Renal cortical epithelial cell (primary cell): ENCODE results near the gene SSX4. TPM values are rescaled to one million over a fixed set of nuclear protein-coding genes. Genes with fewer than 3 reads are reported as not detected.
A peak's percentile ranks its signal among the peaks of the same experiment; 100 is the strongest.
"Not testable (repeated sequence)": the region's sequence is repeated elsewhere in the genome, so short reads cannot be mapped to it uniquely, and the experiment has no call there.

Experiments used
- DNase-seq: peaks from one replicate; pipeline ENCODE4 v3.0.0-alpha.2; 2011; ENCODE audit warnings: low read depth
- total RNA-seq: library from RNA; depleted of rRNA; stranded (reverse); fragments of >200 nt; gene quantifications from 2 replicates; pipeline ENCODE4 v1.2.3, GENCODE V29; 2014

The SSX4 gene, protein sequence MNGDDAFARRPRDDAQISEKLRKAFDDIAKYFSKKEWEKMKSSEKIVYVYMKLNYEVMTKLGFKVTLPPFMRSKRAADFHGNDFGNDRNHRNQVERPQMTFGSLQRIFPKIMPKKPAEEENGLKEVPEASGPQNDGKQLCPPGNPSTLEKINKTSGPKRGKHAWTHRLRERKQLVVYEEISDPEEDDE
- not detected in 2 replicates for total RNA-seq

DNA sequence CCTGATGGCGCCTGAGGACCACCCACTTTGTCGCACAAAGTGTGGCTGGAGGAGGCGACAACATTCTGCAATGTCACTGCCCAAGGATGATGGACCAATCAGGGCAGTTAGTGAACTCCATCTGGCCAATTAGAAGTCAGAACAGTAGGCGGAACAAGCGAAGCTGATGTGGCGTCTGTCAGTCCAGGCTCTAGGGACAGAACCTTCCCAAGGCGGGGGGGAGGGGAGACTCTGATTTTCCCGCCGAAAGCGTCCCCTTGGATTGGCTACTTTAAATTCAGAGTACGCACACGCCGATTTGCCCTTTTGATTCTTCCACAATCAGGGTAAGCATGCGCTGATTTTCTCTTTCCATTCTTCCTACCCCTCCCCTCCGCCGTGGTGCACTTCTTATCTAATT lies at the start of gene SSX4:
SSX4 (plus strand) TSS at position 301 of the 400 bp plus-strand sequence. CDS start 515 bp downstream, outside the sequence.
- not testable (repeated sequence) for DNase-seq

DNA sequence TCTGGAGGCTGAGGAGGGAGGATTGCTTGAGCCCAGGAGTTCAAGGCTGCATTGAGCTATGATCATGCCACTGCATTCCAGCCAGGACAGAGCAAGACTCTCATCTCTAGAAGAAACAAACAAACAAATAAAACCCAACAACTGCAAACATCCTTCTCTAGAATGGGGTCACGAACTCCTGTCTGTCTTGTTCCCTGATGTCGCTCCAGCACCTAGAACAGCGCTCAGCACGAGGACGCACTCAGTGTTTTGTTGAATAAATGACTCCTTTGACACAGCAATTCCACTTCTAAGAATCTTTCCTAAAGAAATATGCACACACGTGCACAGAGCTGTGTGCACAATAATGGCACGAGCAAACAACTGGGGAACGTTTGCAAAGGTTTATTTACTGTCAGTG lies 37.3 kb upstream of the SSX4 start:
- not testable (repeated sequence) for DNase-seq

DNA sequence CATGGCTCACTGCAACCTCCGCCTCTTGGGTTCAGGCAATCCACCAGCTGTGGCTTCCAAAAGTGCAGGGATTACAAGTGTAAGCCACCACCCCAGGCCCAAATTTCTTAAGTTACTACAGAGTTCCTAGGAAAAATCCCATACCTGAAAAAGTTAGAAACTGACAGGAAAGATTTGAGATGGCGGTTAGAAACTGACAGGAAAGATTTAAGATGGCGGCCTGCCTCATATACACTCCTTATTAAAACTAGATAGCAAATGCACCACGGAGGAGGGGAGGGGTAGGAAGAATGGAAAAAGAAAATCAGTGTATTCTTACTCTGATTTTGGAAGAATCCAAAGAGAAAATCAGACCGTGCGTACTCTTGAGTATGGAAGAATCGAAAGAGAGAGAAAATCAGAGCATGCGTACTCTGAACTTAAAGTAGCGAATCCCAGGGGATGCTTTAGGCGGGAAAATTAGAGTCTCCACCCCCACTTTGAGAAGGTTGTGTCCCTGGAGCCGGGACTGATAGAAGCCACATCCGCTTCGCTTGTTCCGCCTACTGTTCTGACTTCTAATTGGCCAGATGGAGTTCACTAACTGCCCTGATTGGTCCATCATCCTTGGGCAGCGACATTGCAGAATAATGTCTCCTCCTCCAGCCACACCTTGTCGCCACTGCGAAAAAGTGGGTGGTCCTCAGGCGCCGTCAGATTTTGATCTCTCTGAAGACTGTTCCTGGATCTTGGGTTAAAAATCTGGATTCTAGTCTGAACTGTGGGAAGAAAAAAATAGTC lies 26.8 kb upstream of the SSX4 start, which contains the start of gene SSX3:
SSX3 (minus strand) TSS at position 389 of the 780 bp plus-strand sequence. CDS start 1,454 bp downstream, outside the sequence.
- DNase-seq: not testable (repeated sequence)

DNA sequence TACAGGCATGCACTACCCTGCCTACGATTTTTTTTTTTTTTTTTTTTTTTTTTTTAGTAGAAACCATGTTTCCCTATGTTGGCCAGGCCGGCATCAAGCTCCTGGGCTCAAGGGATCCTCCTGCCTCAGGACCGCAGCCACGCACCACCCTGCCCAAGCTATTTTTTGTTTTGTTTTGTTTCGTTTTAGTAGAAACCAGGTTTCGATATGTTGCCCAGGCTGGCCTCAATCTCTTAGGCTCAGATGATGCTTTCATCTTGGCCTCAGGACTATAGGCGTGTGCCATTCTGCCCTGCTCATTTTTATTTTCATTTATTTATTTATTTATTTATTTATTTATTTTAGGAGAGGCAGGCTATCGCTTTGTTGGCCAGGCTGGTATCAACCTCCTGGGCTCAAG lies 25.7 kb upstream of the SSX4 start:
- no peak for DNase-seq

DNA sequence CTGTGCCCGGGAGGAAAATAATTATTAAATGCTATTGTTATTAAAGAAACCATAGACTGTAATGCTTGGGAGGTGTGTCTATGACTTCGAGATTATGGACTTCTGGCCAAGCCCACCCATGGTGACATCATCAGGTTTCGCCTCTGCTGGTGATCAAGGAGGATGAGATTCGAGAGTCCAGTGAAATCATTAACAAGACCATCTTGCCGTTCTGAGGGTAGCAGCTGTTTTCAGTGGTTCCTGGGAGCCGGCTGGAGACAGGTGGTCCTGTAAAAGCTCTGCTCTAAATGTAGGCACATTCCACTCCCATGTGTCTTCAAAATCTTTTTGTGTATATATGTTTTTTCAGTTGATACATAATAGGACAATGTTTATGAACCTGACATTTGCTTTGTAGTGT lies 24.1 kb upstream of the SSX4 start:
- DNase-seq: not testable (repeated sequence)

DNA sequence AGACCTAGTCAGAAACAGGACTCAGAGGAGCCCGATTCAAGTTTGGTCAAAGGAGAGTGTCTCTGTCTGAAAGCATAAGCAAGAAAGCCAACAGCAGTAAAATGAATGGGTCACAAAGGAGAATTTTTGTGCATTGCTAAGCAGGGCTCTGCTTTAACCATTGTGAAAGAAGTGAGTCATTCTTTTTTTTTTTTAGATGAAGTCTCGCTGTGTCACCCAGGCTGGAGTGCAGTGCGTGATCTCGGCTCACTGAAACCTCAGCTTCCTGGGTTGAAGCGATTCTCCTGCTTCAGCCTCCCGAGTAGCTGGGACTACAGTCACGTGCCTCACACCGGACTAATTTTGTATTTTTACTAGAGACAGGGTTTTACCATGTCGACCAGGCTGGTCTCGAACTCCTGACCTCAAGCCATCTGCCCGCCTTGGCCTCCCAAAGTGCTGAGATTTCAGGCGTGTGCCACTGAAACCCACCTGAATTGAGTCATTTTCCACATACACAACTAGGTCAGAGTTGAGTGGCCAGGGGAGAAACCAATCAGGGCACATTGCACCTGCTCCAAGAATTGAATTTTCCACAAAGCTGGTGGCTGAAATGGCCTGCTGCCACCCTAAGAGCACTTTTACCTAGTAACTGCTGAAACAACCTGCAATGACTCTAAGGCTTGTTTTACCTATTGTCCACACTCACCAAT lies 15.5 kb upstream of the SSX4 start:
- not testable (repeated sequence) for DNase-seq

DNA sequence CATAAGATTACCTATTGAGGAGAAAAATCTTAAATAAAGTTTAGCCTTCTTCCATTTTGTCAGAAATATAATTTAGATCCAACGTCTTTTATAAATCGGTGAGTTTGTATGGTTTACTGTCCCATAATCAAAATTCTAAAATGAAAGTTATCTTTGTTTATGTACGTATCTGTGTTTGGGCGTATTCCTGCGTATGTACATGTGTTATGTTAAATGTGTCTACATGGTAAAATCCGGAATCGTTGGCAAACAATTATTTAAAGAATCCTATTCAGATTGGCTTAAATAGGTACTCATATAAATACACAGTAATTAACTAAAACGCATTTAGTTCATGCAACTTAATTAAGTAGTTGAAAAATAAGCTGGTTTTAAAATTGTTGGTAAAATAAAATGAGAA lies 12.9 kb upstream of the SSX4 start:
- not testable (repeated sequence) for DNase-seq

DNA sequence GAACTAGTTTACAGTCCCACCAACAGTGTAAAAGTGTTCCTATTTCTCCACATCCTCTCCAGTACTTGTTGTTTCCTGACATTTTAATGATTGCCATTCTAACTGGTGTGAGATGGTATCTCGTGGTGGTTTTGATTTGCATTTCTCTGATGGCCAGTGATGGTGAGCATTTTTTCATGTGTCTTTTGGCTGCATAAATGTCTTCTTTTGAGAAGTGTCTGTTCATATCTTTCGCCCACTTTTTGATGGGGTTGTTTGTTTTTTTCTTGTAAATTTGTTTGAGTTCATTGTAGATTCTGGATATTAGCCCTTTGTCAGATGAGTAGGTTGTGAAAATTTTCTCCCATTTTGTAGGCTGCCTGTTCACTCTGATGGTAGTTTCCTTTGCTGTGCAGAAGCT lies 13.6 kb downstream of the SSX4 start:
- not testable (repeated sequence) for DNase-seq

DNA sequence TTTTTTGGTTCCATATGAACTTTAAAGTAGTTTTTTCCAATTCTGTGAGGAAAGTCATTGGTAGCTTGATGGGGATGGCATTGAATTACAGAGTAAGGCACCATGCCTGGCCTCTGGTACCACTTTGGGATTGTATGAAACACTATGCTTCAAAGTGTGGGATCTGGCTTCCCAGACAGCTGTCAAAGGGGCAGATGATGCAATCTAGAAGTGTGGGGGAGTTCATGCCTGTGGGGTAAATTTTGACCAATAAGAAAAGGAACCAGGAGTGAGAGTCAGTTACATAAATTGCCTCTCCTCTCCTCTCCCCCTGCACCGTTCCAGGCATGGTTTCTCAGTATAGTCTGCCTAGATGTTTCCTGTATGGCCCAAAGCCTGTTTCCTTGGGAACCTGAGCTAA lies 14.5 kb downstream of the SSX4 start:
- DNase-seq: not testable (repeated sequence)

DNA sequence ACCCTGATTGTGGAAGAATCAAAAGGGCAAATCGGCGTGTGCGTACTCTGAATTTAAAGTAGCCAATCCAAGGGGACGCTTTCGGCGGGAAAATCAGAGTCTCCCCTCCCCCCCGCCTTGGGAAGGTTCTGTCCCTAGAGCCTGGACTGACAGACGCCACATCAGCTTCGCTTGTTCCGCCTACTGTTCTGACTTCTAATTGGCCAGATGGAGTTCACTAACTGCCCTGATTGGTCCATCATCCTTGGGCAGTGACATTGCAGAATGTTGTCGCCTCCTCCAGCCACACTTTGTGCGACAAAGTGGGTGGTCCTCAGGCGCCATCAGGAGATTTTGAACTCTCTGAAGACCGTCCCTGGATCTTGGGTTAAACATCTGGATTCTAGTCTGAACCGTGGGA lies 28.5 kb downstream of the SSX4 start, which contains the start of gene SSX4B:
SSX4B (minus strand) TSS at position 101 of the 400 bp plus-strand sequence. CDS start 588 bp downstream, outside the sequence.
- DNase-seq: not testable (repeated sequence)

DNA sequence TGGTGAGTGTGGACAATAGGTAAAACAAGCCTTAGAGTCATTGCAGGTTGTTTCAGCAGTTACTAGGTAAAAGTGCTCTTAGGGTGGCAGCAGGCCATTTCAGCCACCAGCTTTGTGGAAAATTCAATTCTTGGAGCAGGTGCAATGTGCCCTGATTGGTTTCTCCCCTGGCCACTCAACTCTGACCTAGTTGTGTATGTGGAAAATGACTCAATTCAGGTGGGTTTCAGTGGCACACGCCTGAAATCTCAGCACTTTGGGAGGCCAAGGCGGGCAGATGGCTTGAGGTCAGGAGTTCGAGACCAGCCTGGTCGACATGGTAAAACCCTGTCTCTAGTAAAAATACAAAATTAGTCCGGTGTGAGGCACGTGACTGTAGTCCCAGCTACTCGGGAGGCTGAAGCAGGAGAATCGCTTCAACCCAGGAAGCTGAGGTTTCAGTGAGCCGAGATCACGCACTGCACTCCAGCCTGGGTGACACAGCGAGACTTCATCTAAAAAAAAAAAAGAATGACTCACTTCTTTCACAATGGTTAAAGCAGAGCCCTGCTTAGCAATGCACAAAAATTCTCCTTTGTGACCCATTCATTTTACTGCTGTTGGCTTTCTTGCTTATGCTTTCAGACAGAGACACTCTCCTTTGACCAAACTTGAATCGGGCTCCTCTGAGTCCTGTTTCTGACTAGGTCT lies 43.8 kb downstream of the SSX4 start:
- not testable (repeated sequence) for DNase-seq

DNA sequence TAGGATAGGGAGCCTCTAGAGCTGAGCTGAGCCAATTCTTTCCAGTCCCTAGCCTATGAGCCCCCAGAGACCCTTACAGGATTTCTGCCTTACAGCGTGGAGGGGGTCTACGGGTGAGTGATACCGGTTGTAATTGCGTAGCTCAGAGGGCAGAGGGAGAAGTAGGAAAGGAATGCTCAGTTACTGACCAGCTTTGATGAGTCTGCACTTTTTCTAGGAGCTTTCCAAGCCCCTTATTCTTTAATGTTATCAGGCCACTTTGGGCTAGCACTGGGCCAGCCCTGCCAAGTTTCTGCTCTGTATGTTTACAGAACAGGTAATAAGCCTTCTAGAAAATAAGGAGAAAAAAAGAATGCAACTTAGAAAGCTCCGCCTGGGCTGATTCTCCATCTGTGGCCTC lies 46.3 kb downstream of the SSX4 start:
- DNase-seq: not testable (repeated sequence)

DNA sequence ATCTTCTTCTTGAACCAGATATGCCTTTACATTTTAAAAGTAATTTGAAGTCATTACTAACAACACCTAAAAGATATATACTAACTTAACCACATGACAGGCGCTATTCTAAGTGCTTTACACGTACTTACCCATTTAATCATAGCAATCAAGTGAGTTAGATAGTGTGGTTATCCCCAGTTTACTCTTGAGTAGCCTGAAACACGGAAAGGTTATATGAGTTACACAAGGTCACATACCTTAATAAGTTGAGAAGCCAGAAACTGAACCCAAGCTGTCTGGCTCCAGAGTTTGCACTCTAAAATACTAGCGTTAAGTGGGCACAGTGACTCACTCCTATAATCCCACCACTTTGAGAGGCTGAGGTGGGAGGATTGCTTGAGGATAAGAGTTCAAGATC lies 46.8 kb downstream of the SSX4 start:
- DNase-seq: peak; percentile 11

DNA sequence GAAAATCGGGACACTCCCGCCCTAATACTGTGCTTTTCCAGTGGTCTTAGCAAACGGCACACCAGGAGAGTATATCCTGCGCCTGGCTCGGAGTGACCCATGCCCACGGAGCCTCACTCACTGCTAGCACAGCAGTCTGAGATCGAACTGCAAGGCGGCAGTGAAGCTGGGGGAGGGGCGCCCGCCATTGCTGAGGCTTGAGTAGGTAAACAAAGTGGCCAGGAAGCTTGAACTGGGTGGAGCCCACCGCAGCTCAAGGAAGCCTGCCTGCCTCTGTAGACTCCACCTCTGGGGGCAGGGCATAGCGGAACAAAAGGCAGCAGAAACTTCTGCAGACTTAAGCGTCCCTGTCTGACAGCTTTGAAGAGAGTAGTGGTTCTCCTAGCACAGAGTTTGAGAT lies 50.4 kb downstream of the SSX4 start:
- DNase-seq: not testable (repeated sequence)

Other genes starting within 250 kb of the SSX4 start
- gene SSX5, start 186.7 kb upstream of the SSX4 start, total RNA-seq: not detected in 2 replicates
- gene SSX1, start 128.1 kb upstream of the SSX4 start, total RNA-seq: not detected in 2 replicates
- gene SSX3, start 26.8 kb upstream of the SSX4 start, total RNA-seq: not detected in 2 replicates
- gene SSX4B, start 28.4 kb downstream of the SSX4 start, total RNA-seq: not detected in 2 replicates
- gene SLC38A5, start 86.7 kb downstream of the SSX4 start, total RNA-seq: 27.7 and 53.7 TPM in 2 replicates
- 48.1 and 92.2 TPM in 2 replicates for gene FTSJ1, start 92.7 kb downstream of the SSX4 start, total RNA-seq
- 9.2 and 15.3 TPM in 2 replicates for gene PORCN, start 125.5 kb downstream of the SSX4 start, total RNA-seq
- gene EBP, start 138.3 kb downstream of the SSX4 start, total RNA-seq: 19.8 and 203 TPM in 2 replicates
- gene TBC1D25, start 156.2 kb downstream of the SSX4 start, total RNA-seq: 6.1 and 11.9 TPM in 2 replicates
- 41.2 and 293 TPM in 2 replicates for gene RBM3, start 190.9 kb downstream of the SSX4 start, total RNA-seq
- gene WDR13, start 214.0 kb downstream of the SSX4 start, total RNA-seq: 119 and 212 TPM in 2 replicates